Measurements from ENCODE around the gene MEGF8. TPM values are rescaled to one million over a fixed set of nuclear protein-coding genes. Genes with fewer than 3 reads are reported as not detected.
A peak's percentile ranks its signal among the peaks of the same experiment; 100 is the strongest.

The MEGF8 gene
- total RNA-seq, 1 donor from 2014 or later, result 7.1 TPM

GRCh38 chr19:42317535-42317934, 7.9 kb upstream of the MEGF8 start:
- TF ChIP-seq, protein P1, sequence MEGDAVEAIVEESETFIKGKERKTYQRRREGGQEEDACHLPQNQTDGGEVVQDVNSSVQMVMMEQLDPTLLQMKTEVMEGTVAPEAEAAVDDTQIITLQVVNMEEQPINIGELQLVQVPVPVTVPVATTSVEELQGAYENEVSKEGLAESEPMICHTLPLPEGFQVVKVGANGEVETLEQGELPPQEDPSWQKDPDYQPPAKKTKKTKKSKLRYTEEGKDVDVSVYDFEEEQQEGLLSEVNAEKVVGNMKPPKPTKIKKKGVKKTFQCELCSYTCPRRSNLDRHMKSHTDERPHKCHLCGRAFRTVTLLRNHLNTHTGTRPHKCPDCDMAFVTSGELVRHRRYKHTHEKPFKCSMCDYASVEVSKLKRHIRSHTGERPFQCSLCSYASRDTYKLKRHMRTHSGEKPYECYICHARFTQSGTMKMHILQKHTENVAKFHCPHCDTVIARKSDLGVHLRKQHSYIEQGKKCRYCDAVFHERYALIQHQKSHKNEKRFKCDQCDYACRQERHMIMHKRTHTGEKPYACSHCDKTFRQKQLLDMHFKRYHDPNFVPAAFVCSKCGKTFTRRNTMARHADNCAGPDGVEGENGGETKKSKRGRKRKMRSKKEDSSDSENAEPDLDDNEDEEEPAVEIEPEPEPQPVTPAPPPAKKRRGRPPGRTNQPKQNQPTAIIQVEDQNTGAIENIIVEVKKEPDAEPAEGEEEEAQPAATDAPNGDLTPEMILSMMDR (IDR thresholded peaks at IDR 0.05; ENCODE audit: insufficient read depth, low read length, severe bottlenecking), result no peak
- Histone ChIP-seq H3K36me3 (ENCODE audit: control insufficient read depth, insufficient read depth, low read length) (no peaks in the 10 kb centered on the region), H3K27me3 (ENCODE audit: control insufficient read depth, insufficient read depth, low read length) (peaks cover 9% of the 10 kb centered on the region), H3K4me3 (ENCODE audit: low read depth, low read length) (no peak overlapping the region)
- DNase-seq (ENCODE audit: low read depth) (no peak), FAIRE-seq (peak; percentile 7)

GRCh38 chr19:42322305-42322704, 3.1 kb upstream of the MEGF8 start:
- TF ChIP-seq, protein P1 (IDR thresholded peaks at IDR 0.05; ENCODE audit: insufficient read depth, low read length, severe bottlenecking), result no peak
- FAIRE-seq, result peak; percentile 55
- DNase-seq (ENCODE audit: low read depth), result no peak

GRCh38 chr19:42323473-42323851, 2.0 kb upstream of the MEGF8 start:
- H3K4me3 ChIP-seq (ENCODE audit: low read depth, low read length), result no peak overlapping the region
- no peak for FAIRE-seq
- no peak for DNase-seq (ENCODE audit: low read depth)
- no peaks in the 10 kb centered on the region for H3K36me3 ChIP-seq (ENCODE audit: control insufficient read depth, insufficient read depth, low read length)
- TF ChIP-seq, protein P1 (IDR thresholded peaks at IDR 0.05; ENCODE audit: insufficient read depth, low read length, severe bottlenecking), result no peak
- peaks cover 6% of the 10 kb centered on the region for H3K27me3 ChIP-seq (ENCODE audit: control insufficient read depth, insufficient read depth, low read length)

More at GRCh38 chr19:42322305-42322704, 3.1 kb upstream of the MEGF8 start:
- Histone ChIP-seq H3K4me3 (ENCODE audit: low read depth, low read length) (no peak overlapping the region), H3K36me3 (ENCODE audit: control insufficient read depth, insufficient read depth, low read length) (no peaks in the 10 kb centered on the region), H3K27me3 (ENCODE audit: control insufficient read depth, insufficient read depth, low read length) (peaks cover 6% of the 10 kb centered on the region)

DNA sequence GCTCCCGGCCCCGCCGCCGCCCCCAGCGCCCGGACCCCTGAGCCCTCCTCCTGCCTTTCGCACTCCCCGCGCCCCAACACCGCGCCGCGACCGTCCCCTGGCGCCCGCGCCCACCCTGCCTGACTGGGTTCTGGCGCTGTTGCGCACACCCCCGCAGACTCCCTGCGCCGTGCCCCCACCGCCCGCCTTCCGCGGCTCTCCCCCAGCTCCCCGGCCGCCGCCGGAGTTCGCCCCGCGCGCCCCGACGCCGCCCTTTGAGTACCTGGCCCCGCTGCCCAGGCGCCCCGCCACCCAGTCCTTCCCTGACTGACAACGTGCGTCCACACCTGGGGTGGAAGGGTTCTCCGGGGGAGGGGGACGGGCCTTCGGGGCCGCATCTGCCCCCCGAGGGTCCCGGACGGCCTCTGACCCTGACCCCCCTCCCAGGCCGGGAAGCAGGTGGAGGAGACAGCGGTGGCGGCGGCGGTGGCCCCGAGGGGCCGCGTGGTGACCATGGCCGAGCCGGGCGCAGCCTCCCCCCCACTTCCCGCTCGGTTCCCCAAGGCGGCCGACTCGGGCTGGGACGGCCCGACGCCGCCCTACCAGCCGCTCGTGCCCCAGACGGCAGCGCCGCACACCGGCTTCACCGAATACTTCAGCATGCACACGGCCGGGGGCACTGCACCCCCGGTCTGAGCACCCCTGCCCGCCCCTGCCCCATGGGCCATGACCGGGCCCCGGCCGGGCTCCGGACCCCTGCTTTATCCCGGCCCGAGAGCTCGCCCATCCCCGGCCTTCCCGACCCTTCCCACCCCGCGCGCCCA, 1.4 kb upstream of the MEGF8 start:
- TF ChIP-seq, protein P1 (IDR thresholded peaks at IDR 0.05; ENCODE audit: insufficient read depth, low read length, severe bottlenecking), result peak; percentile 42
- DNase-seq (ENCODE audit: low read depth), result no peak
- H3K36me3 ChIP-seq (ENCODE audit: control insufficient read depth, insufficient read depth, low read length), result no peaks in the 10 kb centered on the region
- peaks cover 6% of the 10 kb centered on the region for H3K27me3 ChIP-seq (ENCODE audit: control insufficient read depth, insufficient read depth, low read length)
- no peak for FAIRE-seq
- no peak overlapping the region for H3K4me3 ChIP-seq (ENCODE audit: low read depth, low read length)

DNA sequence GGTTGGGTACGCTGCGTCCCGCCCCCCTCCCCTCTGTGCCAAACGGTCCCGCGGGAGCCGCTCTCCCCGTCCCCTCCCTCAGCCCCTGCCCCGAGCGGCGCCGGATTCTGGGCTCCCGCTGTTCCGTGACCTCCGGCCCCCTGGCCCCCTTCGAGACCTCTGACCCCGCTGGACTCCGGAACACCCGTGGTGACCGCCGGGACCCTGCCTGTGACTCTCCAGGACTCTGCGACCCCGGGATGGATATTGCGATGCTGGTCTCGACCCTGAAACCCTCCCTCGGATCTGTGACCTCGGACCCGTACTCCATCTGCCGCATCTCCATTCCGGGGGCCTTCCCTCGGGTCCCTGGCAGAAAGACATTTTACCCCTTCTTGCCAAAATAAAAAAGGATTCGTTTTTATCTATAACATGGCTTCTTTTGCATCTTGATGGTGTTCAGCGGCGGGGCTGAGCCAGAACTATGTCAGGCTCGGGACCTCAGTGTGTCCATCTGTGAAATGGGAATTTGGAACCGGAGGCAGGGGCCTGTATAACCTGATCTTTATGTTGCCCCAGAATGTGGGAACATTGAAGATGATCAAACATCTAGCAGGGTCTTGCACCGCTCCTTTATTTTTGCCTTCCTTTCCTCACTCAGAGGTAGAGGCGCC, 654 bp upstream of the MEGF8 start:
- DNase-seq (ENCODE audit: low read depth) (no peak), FAIRE-seq (no peak)
- no peak overlapping the region for H3K4me3 ChIP-seq (ENCODE audit: low read depth, low read length)
- no peaks in the 10 kb centered on the region for H3K36me3 ChIP-seq (ENCODE audit: control insufficient read depth, insufficient read depth, low read length)
- TF ChIP-seq, protein P1 (IDR thresholded peaks at IDR 0.05; ENCODE audit: insufficient read depth, low read length, severe bottlenecking), result no peak
- peaks cover 6% of the 10 kb centered on the region for H3K27me3 ChIP-seq (ENCODE audit: control insufficient read depth, insufficient read depth, low read length)

Measured in bronchial epithelial cell (primary cell).